Activated naive CD8-positive, alpha-beta T cell (primary cell): ENCODE results near the gene UBN2.
A peak's percentile ranks its signal among the peaks of the same experiment; 100 is the strongest.
"Not testable (repeated sequence)": the region's sequence is repeated elsewhere in the genome, so short reads cannot be mapped to it uniquely, and the experiment has no call there.

Experiments used
- H3K27ac Mint-ChIP-seq: one replicate; pipeline ENCODE4 v1.8.0; 2021; ENCODE audit warnings: mixed read lengths
- H3K27me3 Mint-ChIP-seq: one replicate; pipeline ENCODE4 v1.8.0; 2021; ENCODE audit warnings: mixed read lengths
- H3K36me3 Mint-ChIP-seq: one replicate; pipeline ENCODE4 v1.8.0; 2021; ENCODE audit warnings: mixed read lengths
- H3K4me1 Mint-ChIP-seq: one replicate; pipeline ENCODE4 v1.8.0; 2021; ENCODE audit warnings: low read depth, mixed read lengths
- H3K4me3 Mint-ChIP-seq: one replicate; pipeline ENCODE4 v1.8.0; 2021; ENCODE audit warnings: mild to moderate bottlenecking, mixed read lengths
- H3K9me3 Mint-ChIP-seq: one replicate; pipeline ENCODE4 v1.8.0; 2021; ENCODE audit warnings: low read depth, mixed read lengths

UBN2 gene

DNA sequence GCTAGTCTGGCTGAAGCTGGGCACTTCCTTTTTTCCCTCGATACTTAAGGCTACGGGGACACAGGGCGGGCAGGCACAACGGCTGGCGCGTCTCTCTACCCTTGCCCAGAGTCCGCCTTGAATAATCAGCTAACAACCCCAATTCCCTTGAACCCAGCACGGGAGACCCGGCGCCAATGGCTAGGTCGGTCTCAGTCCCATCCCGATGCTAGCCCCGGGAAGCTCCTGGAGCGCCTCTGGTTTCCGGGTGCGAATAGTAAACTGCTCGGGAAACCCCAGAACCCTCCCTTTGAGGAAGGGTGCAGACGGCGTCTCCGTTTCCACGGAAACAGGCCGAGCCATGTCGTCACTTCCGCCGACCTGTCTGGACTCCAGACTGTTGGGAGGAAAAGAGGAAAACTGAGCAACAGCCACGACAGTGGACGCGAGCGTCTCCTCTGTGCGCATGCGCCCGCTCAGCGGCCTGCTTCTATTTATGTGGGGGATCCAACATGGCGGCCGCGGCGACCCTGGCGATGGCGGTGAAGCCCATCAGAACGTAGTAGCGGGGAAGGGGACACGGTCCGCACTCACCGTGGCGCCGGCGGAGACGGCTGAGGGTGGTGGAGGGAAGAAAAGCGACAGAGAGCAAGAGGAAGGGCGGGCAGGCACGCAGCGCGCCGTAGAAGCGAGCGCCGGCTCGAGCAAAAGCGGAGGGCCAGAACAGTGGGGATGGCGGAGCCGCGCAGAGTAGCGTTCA lies at the start of gene UBN2:
Gene UBN2, plus strand, starts transcription at position 464 of the 739 bp plus-strand sequence. Its CDS starts 248 bp downstream, at position 712.
- Mint-ChIP-seq H3K4me3 (peak within 1 kb of the TSS; percentile 100), H3K27ac (peak within 1 kb of the TSS; percentile 96), H3K27me3 (no peaks in the 10 kb centered on the region), H3K36me3 (no peaks in the 10 kb centered on the region), H3K9me3 (no peaks in the 10 kb centered on the region), H3K4me1 (peaks cover 33% of the 10 kb centered on the region)

DNA sequence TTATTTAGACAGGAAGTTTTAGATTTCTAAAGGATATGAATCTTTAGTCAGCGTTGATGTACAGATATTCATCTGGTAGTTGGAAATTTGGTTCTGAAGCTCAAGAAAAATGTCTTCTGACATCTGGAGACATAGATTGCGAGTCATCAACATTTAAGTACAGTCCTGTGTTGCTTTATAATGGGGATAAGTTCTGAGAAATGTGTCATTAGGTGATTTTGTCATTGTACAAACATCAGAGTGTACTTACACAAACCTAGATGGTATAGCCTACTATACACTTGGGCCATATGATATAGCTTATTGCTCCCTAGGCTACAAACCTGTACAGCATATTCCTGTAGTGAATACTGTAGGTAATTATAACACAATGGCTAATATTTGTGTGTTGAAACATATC lies 49.6 kb upstream of the UBN2 start:
- no peaks in the 10 kb centered on the region for H3K9me3 Mint-ChIP-seq
- H3K4me3 Mint-ChIP-seq = no peak overlapping the region
- H3K36me3 Mint-ChIP-seq = peaks cover 14% of the 10 kb centered on the region
- H3K27me3 Mint-ChIP-seq = no peaks in the 10 kb centered on the region
- no peak overlapping the region for H3K27ac Mint-ChIP-seq
- no peaks in the 10 kb centered on the region for H3K4me1 Mint-ChIP-seq

GRCh38 chr7:139182363-139182762 lies 48.7 kb upstream of the UBN2 start:
- Mint-ChIP-seq H3K9me3 (no peaks in the 10 kb centered on the region), H3K27ac (no peak overlapping the region), H3K27me3 (no peaks in the 10 kb centered on the region), H3K4me1 (no peaks in the 10 kb centered on the region), H3K4me3 (no peak overlapping the region), H3K36me3 (peaks cover 14% of the 10 kb centered on the region)

DNA sequence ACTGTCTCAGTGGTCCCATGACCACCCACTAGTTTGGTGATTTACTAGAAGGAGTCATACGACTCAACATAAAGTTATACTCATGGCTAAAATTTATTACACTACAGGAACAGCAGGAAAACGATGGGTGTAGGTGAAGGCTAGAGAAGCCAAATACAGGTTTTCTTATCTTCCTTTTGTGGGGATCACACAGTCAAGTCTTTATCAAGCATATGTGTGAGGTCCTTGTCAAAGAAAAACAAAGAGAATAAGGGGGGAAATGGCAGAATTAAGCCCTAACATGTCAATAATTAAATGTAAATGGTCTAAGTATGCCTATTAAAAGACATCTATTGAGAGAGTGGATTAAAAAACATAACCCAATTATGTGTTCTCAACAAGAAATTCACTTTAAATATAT lies 47.8 kb upstream of the UBN2 start:
- peaks cover 14% of the 10 kb centered on the region for H3K36me3 Mint-ChIP-seq
- H3K4me1 Mint-ChIP-seq = no peaks in the 10 kb centered on the region
- H3K27ac Mint-ChIP-seq = no peak overlapping the region
- no peak overlapping the region for H3K4me3 Mint-ChIP-seq
- no peaks in the 10 kb centered on the region for H3K9me3 Mint-ChIP-seq
- no peaks in the 10 kb centered on the region for H3K27me3 Mint-ChIP-seq

DNA sequence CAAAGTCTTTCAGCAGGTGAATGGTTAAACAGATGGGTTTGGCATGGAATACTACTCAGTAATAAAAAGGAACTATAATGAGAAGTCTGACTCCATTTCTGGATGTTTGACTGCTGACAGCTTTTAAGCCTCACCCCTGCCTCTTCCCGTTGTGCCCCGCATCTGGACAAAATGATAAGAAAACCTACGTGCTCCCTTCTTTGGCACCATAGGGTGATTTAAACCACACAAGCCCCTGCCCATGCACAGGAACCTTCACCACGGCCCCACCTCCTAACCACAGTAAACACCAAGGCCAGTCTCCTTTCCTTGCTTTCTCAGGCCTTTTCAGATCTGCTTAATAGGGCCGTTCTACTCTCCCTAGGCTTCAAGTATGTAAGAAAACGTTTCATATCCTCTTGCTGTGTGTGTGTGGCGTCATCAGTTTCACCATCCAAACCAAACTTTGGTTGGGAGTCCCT lies 47.1 kb upstream of the UBN2 start:
- H3K27me3 Mint-ChIP-seq = no peaks in the 10 kb centered on the region
- no peak overlapping the region for H3K27ac Mint-ChIP-seq
- peaks cover 14% of the 10 kb centered on the region for H3K36me3 Mint-ChIP-seq
- no peaks in the 10 kb centered on the region for H3K4me1 Mint-ChIP-seq
- H3K4me3 Mint-ChIP-seq = no peak overlapping the region
- no peaks in the 10 kb centered on the region for H3K9me3 Mint-ChIP-seq

- no peak overlapping the region for H3K27ac Mint-ChIP-seq
- peaks cover 18% of the 10 kb centered on the region for H3K36me3 Mint-ChIP-seq
- no peaks in the 10 kb centered on the region for H3K9me3 Mint-ChIP-seq
- H3K4me1 Mint-ChIP-seq = no peaks in the 10 kb centered on the region
- no peak overlapping the region for H3K4me3 Mint-ChIP-seq
- H3K27me3 Mint-ChIP-seq = no peaks in the 10 kb centered on the region
These were observed 44.9 kb upstream of the UBN2 start for GRCh38 chr7:139186146-139186545.

DNA sequence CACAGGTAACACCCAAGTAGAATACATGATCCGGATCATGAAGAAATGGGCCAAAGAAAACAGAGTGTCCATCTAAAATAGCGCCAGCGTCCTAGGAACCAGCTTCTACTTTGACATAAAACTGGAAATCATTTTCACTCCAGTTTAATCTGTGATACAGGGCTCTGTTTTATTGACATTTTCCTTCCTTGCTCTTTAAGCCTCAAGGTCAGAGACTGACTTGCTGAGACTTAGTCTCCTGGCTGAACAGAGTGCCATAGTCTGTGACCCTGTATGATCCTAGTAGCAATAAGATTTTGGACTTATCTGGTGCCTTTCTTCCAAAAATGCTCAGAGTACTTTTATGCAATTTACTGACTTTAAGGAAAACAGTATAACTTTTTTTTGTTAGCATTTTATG lies 41.7 kb upstream of the UBN2 start:
- Mint-ChIP-seq H3K4me3 (no peak overlapping the region), H3K9me3 (peaks cover 4% of the 10 kb centered on the region), H3K27ac (no peak overlapping the region), H3K4me1 (no peaks in the 10 kb centered on the region), H3K36me3 (peaks cover 15% of the 10 kb centered on the region), H3K27me3 (no peaks in the 10 kb centered on the region)

- Mint-ChIP-seq H3K9me3 (peaks cover 4% of the 10 kb centered on the region), H3K4me3 (no peak overlapping the region), H3K36me3 (peaks cover 13% of the 10 kb centered on the region), H3K27ac (no peak overlapping the region), H3K27me3 (no peaks in the 10 kb centered on the region), H3K4me1 (no peaks in the 10 kb centered on the region)
These were observed 38.9 kb upstream of the UBN2 start for GRCh38 chr7:139192014-139192706.

GRCh38 chr7:139200382-139200781 lies 30.7 kb upstream of the UBN2 start:
- H3K4me1 Mint-ChIP-seq = no peaks in the 10 kb centered on the region
- H3K36me3 Mint-ChIP-seq = peaks cover 3% of the 10 kb centered on the region
- H3K9me3 Mint-ChIP-seq = peaks cover 6% of the 10 kb centered on the region
- H3K4me3 Mint-ChIP-seq = no peak overlapping the region
- H3K27me3 Mint-ChIP-seq = no peaks in the 10 kb centered on the region
- H3K27ac Mint-ChIP-seq = no peak overlapping the region

DNA sequence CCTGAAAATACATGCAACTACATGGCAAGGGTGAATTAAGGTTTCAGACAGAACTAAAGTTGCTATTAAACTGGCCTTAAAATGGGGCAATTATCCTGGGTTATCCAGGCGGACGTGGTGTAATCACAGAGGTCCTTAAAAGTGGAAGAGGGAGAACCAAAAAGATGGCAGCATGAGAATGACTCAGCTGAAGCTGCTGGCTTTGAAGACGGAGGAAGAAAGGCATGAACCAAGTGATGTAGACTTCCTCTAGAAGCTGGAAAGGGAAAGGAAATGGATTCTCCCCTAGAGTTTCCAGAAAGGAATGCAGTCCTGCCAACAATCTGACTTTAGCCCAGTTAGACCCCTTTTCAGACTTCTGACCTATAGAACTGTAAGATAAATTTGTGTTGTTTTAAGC lies 27.0 kb upstream of the UBN2 start:
- no peak overlapping the region for H3K27ac Mint-ChIP-seq
- no peak overlapping the region for H3K4me3 Mint-ChIP-seq
- H3K9me3 Mint-ChIP-seq = peaks cover 29% of the 10 kb centered on the region
- H3K36me3 Mint-ChIP-seq = peaks cover 10% of the 10 kb centered on the region
- no peaks in the 10 kb centered on the region for H3K4me1 Mint-ChIP-seq
- peaks cover 6% of the 10 kb centered on the region for H3K27me3 Mint-ChIP-seq

- Mint-ChIP-seq H3K4me3 (no peak overlapping the region), H3K36me3 (peaks cover 14% of the 10 kb centered on the region), H3K9me3 (peaks cover 37% of the 10 kb centered on the region), H3K27ac (no peak overlapping the region), H3K4me1 (no peaks in the 10 kb centered on the region), H3K27me3 (peaks cover 6% of the 10 kb centered on the region)
These were observed 25.2 kb upstream of the UBN2 start for GRCh38 chr7:139205843-139206242.

DNA sequence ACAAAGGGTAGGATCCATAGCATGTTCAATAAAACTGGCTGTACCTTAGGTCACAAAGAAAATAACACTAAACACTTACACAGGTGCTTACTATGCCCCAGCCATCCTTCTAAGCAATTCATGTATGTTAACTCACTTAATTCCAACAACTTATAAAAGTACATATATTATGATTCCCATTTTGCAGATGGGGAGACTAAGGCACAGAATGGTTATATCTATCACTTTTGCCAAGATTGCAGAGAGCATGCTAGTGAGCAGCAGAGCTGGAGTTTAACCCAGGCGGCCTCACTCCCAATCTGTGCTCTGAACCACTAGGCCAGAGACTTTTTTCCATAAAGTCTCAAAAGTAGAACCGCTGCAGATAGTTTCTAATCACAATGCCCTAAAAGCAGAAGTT lies 18.9 kb upstream of the UBN2 start:
- Mint-ChIP-seq H3K36me3 (peaks cover 6% of the 10 kb centered on the region), H3K27ac (no peak overlapping the region), H3K9me3 (peaks cover 14% of the 10 kb centered on the region), H3K4me3 (no peak overlapping the region), H3K27me3 (peaks cover 3% of the 10 kb centered on the region), H3K4me1 (no peaks in the 10 kb centered on the region)

- not testable (repeated sequence) for H3K27ac Mint-ChIP-seq, H3K9me3 Mint-ChIP-seq, H3K36me3 Mint-ChIP-seq, H3K4me3 Mint-ChIP-seq, H3K4me1 Mint-ChIP-seq, H3K27me3 Mint-ChIP-seq
These were observed 17.5 kb upstream of the UBN2 start for GRCh38 chr7:139213489-139213888.

DNA sequence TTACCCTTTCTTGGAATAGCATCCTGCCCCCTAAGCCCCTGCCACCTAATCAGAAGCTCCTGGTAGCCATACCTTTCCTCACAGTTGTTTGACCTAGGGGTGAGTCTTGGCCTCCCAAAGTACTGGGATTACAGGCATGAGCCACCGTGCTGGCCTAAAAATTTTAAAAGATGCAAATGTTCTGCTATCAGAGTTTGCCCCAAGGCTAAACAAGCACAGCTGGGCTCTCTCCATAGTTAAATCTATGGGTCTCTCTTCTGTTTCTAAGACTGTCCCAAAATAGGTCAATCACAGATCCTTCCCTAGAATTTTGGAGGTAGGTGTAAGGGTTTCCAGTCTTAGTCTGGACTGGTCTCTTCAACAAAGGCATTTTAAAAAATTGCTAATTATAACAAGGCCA lies 12.9 kb upstream of the UBN2 start:
- H3K4me3 Mint-ChIP-seq = no peak overlapping the region
- H3K36me3 Mint-ChIP-seq = peaks cover 3% of the 10 kb centered on the region
- H3K4me1 Mint-ChIP-seq = no peaks in the 10 kb centered on the region
- no peaks in the 10 kb centered on the region for H3K9me3 Mint-ChIP-seq
- no peak overlapping the region for H3K27ac Mint-ChIP-seq
- H3K27me3 Mint-ChIP-seq = peaks cover 1% of the 10 kb centered on the region

GRCh38 chr7:139224219-139224618 lies 6.8 kb upstream of the UBN2 start:
- Mint-ChIP-seq H3K27ac (no peak overlapping the region), H3K9me3 (no peaks in the 10 kb centered on the region), H3K27me3 (peaks cover 1% of the 10 kb centered on the region), H3K4me3 (no peak overlapping the region), H3K4me1 (no peaks in the 10 kb centered on the region), H3K36me3 (peaks cover 3% of the 10 kb centered on the region)

DNA sequence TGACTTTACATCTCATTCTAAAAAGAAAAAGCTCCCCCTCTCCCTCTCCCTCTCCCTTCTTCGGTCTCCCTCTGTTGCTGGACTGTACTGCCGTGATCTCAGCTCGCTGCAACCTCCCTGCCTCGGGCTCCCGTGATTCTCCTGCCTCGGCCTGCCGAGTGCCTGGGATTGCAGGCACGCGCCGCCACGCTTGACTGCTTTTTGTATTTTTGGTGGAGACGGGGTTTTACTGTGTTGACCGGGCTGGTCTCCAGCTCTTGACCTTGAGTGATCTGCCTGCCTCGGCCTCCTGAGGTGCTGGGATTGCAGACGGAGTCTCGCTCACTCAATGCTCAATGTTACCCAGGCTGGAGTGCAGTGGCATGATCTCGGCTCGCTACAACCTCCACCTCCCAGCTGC lies 6.2 kb upstream of the UBN2 start:
- H3K27ac Mint-ChIP-seq, H3K4me1 Mint-ChIP-seq, H3K4me3 Mint-ChIP-seq, H3K36me3 Mint-ChIP-seq, H3K9me3 Mint-ChIP-seq, H3K27me3 Mint-ChIP-seq: not testable (repeated sequence)
